K562 (cell line): ENCODE measurements around the gene TMEM53. TPM values are rescaled to one million over a fixed set of nuclear protein-coding genes. Genes with fewer than 3 reads are reported as not detected.

Experiments used
- CLOCK ChIP-seq: fragments of 250-450 bp; sonication (Bioruptor Pico); IDR thresholded peaks from 2 replicates; pipeline ENCODE4 v1.4.0; 2020; ENCODE audit warnings: mild to moderate bottlenecking, moderate library complexity, borderline replicate concordance
- CREB3L1 ChIP-seq: fragments of 450-650 bp; IDR thresholded peaks from 2 replicates; pipeline ENCODE4 v1.6.1; 2014; ENCODE audit warnings: low read depth, mild to moderate bottlenecking, moderate library complexity, borderline replicate concordance
- PATZ1 ChIP-seq: fragments of 250-450 bp; sonication (Bioruptor Pico); IDR thresholded peaks from 2 replicates; pipeline ENCODE4 v1.5.0; 2020; ENCODE audit warnings: mild to moderate bottlenecking, borderline replicate concordance
- TCF15 ChIP-seq: fragments of 250-450 bp; sonication (Bioruptor Pico); IDR thresholded peaks from 2 replicates; pipeline ENCODE4 v1.8.0; 2022; ENCODE audit warnings: moderate library complexity, mild to moderate bottlenecking, inconsistent platforms
- ZNF354B ChIP-seq: fragments of 250-450 bp; sonication (Bioruptor Pico); IDR thresholded peaks from 2 replicates; pipeline ENCODE4 v1.4.0; 2020
- ZNF717 ChIP-seq: fragments of 250-450 bp; sonication (Bioruptor Pico); IDR thresholded peaks from 2 replicates; pipeline ENCODE4 v1.5.0; 2021
- polyA plus RNA-seq, 8 experiments: library from polyadenylated mRNA; depleted of rRNA in 4 of 8; stranded (reverse) in 5 of 8; unstranded in 3 of 8; fragments of >200 nt; fragmentation: Nextera tagmentation in 2 of 8; fragmentation: Illumina TruSeq in 1 of 8; extraction: Ambion mirVana in 2 of 8; extraction: Trizol in 1 of 8; gene quantifications; 2 replicates each; pipeline versions ENCODE4 v1.2.1 to v1.2.3, GENCODE V29; 2011 to 2014; ENCODE audit warnings: inconsistent platforms in 1 of 8, missing spikeins in 1 of 8
- total RNA-seq, 7 experiments: library from RNA; depleted of rRNA in 6 of 7; stranded (reverse); fragments of >200 nt in 6 of 7; fragmentation: Illumina TruSeq in 2 of 7; extraction: Trizol in 2 of 7; gene quantifications; 2 replicates each; pipeline versions ENCODE4 v1.2.1 to v1.2.3, GENCODE V29; 2011 to 2021; ENCODE audit warnings: low replicate concordance in 1 of 7

Gene TMEM53
- total and polyA plus RNA-seq, 9 of the 15 experiments (the other 6 are each of a cell fraction or from before 2014, with no cell fraction given): 0.23 to 3.7 (median 2.0) TPM

GRCh38 chr1:44642925-44643324 lies 31.4 kb downstream of the TMEM53 start (continued):
- TF ChIP-seq CREB3L1 (no peak), ZNF354B (CRISPR knock-in tag) (no peak), TCF15 (CRISPR knock-in tag) (no peak), CLOCK (CRISPR knock-in tag) (no peak), ZNF717 (CRISPR knock-in tag) (no peak), PATZ1 (CRISPR knock-in tag) (no peak)
- TF ChIP-seq, all 486 proteins: peak for 0
